ENCODE data around the gene PCSK7.
A peak's percentile ranks its signal among the peaks of the same experiment; 100 is the strongest.

The PCSK7 gene

GRCh38 chr11:117181586-117182550, 50.0 kb downstream of the PCSK7 start:
- DNase-seq = no peak

- DNase-seq = peak; percentile 67
Measured at GRCh38 chr11:117180661-117181585, 51.0 kb downstream of the PCSK7 start.

DNA sequence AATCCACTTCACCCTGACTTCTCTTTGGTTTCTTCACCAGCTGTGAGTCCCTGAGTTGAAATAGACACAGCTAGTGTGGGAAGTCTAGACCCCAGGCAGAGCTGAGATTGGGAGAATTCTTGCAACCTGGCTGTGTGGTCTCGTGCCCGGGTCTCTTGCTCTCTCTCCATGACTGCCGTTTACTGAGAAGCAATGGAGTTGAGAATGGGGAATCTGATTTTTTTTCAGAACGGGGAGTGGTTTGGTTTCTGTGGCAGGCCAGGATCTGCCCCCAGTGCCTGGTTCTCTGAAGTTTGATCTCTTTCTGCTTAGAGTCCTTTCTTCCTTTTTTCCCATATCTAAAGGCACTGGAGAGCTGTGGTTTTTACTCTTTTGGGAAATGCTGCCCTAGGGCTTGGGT, 51.9 kb downstream of the PCSK7 start:
- no peak for DNase-seq

- peak; percentile 17 for DNase-seq
Measured at GRCh38 chr11:117179048-117179999, 52.5 kb downstream of the PCSK7 start.

- peak; percentile 93 for DNase-seq
Measured at GRCh38 chr11:117178210-117179034, 53.5 kb downstream of the PCSK7 start, which contains the start of gene SIDT2. TSS of gene SIDT2 (plus strand) at chr11:117178743. CDS start at chr11:117179264, 521 bp downstream.

GRCh38 chr11:117177534-117178209, 54.2 kb downstream of the PCSK7 start:
- no peak for DNase-seq

GRCh38 chr11:117176186-117176585, 55.7 kb downstream of the PCSK7 start:
- DNase-seq = no peak

DNA sequence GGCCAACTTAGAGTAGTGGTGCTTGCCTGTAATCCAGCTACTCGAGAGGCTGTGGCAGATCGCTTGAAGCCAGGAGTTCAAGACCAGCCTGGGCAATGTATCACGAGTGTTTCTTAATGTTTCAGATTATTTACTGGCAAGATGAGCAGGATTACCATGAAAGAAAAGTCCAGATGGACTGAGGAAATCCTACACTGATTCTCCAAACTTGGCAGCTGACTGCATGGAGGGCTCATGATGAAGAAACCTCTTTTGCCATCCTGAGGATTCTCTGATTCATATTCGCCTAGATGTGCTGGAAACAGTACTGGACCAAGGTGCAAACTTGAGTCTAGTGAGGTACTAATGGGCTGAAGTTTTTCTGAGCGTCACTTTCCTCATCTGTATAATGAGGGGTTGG, 56.1 kb downstream of the PCSK7 start:
- no peak for DNase-seq

DNA sequence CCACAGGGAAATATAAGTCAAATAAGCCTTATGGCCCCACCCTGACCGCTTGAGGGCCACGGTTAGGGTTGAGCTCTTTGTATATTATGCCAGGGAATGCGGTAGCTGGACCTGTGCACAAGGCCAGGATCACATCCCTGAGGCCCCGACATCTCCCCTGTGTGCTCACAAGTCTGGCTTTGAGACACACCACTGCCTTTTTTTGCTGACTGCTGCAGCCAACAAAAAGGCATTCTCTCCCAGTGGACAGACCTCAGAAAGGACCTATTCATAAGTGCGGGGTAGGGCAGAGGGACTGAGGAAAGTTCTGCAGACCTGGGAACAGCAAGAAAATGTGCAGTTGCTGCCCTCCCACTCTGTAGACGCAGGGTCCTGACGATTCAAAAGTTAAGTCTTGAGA, 56.8 kb downstream of the PCSK7 start:
- DNase-seq = no peak

GRCh38 chr11:117172724-117173421, 59.0 kb downstream of the PCSK7 start:
- no peak for DNase-seq

GRCh38 chr11:117171404-117172061, 60.3 kb downstream of the PCSK7 start:
- DNase-seq = no peak

- no peak for DNase-seq
Measured at GRCh38 chr11:117171007-117171403, 60.9 kb downstream of the PCSK7 start.

DNA sequence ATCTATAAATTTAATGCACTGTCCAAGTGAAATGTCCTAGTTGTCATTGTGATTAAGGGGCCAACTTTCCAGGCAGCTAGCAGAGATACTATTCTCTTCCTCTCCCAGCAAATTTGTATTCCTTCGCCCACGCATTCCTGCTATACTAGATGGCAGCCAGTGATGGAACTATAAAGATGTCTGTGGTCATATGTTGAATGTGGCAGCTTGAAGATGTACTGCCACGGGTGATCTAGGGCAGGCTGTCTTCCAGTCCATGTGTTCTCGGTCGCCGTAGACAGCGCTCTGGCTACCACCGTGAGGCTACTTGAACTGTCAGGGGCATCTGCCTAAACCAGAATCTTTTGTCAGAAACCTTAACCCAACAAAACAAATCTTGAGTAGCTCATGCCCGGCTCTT, 61.7 kb downstream of the PCSK7 start:
- no peak for DNase-seq

DNA sequence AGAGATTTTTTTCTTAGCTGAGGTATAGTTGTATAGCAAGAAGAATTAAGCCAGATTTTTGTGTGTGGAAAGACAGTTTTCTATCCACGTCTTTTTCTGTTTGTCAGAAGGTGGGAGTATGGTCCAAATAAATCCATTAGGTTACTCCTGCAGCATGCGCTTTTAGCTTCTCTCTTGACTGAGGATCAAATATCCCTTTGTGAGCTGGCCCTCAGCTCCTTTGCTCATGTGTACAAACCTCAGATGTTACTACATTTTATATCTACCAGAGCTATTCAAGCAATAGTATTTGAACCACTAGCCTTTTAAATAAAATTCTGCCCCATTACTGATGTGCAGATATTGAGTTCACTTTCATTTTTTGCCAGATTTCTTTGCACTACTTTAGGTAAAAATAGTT, 62.1 kb downstream of the PCSK7 start:
- no peak for DNase-seq

DNA sequence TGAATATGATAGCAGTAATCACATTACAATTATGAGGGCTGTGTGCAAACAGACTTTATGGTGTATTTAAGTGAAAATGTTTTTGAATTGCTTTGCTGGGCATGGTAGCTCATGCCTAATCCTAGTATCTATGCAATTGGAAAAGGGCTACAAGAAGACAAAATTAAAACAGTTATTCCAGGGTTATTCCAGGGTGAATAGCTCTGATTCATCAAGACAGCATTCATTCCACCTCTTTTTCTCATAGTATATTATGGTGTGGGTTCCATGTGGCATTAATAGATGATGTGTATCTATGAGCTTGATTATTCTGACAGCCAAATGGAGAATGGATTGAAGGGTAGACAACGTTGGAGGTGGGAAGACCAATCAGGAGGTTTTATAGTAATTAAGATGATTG, 65.4 kb downstream of the PCSK7 start:
- DNase-seq = no peak

DNA sequence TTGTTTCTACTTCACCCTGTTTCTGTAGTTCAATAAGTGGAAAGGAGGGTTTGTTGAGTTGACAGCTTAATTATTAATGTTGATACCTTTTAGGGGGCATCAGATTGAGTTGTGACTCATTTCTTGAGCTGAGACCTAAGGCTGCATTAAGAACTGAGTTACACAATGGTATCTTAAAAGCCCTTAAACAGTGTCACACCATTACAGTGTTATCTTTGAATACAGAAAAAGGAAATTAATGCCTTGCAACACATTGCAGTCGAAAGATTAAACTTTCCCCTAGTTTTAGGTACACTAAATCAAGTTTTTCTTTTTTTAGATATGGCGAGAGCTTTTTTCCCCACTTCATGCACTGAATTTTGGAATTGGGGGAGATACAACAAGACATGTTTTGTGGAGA, 71.0 kb downstream of the PCSK7 start:
- DNase-seq = no peak

- no peak for DNase-seq
Measured at GRCh38 chr11:117159892-117160291, 72.0 kb downstream of the PCSK7 start.

- no peak for DNase-seq
Measured at GRCh38 chr11:117157507-117157906, 74.4 kb downstream of the PCSK7 start.

DNA sequence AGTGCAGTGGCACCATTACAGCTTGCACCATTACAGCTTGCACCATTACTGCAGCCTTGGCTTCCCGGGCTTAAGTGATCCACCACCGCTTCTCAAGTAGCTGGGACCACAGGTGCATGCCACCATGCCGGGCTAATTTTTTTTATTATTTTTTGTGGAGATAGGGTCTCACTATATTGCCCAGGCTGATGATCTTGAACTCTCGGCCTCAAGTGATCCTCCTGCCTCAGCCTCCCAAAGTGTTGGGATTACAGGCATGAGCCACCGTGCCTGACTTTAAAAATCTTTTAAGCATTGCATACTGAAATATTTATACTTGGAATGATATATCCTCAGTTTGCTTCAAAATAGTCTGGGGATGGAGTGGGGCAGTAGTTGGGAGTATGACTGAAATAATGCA, 77.4 kb downstream of the PCSK7 start:
- no peak for DNase-seq
